Choroid plexus epithelial cell (primary cell): ENCODE measurements around the gene RHOB.

ENCODE experiments used
- DNase-seq: peaks from one replicate; pipeline ENCODE4 v3.0.0-alpha.2; 2010; ENCODE audit warnings: low read depth
- H3K4me3 ChIP-seq: 2 replicates; pipeline ENCODE4 v1.5.1; 2011; ENCODE audit warnings: low read depth, mild to moderate bottlenecking, control low read depth, low read length, moderate library complexity
- CTCF ChIP-seq: conservative IDR thresholded peaks from 2 replicates; pipeline ENCODE4 v1.5.1; 2011; ENCODE audit warnings: low read depth, mild to moderate bottlenecking, control low read depth, inconsistent platforms, low read length, moderate library complexity

Gene RHOB

GRCh38 chr2:20476481-20476880 lies 29.6 kb downstream of the RHOB start:
- no peak overlapping the region for H3K4me3 ChIP-seq
- no peak for DNase-seq
- TF ChIP-seq CTCF, result no peak

DNA sequence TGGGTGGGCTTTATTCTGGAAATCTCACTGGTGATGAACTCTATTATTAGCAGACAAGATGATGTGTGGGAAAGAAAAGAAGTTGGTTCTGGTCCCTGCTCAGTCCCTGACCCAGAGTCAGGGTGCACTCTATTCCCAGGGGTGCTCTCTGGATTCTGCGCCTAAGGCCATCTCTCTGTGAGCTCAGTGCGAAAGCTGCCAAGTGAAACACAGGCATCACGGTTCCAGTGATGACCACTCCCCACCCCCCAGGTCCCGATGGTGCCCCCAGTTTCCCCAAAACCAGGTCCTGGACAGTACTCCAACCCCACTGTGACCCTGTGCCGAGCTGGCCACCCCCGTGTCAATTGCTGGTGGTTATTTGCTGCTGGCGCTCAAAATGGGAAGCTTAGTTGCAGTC lies 30.1 kb downstream of the RHOB start:
- no peak for DNase-seq
- no peak for TF ChIP-seq CTCF
- H3K4me3 ChIP-seq, result no peak overlapping the region

DNA sequence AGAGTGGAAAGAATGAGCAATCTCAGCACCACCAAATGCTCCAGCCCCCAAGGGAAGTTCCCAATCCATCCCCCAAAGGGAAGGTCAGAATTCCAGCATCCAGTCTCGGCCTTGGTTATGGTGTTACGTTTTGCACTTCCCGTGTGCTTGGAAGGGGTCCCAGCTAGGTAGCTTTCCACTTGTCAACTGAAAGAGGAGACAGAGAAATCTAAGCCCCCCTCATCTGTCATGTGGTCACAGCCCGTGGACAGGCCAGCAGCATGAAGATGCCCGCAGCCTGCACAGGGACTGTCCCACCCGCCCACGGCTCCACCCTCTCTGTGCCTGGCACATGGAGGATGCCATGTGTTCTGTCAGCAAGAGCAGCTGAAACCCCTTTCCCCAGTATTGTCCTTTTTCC lies 32.1 kb downstream of the RHOB start:
- no peak overlapping the region for H3K4me3 ChIP-seq
- DNase-seq, result no peak
- TF ChIP-seq CTCF, result no peak

DNA sequence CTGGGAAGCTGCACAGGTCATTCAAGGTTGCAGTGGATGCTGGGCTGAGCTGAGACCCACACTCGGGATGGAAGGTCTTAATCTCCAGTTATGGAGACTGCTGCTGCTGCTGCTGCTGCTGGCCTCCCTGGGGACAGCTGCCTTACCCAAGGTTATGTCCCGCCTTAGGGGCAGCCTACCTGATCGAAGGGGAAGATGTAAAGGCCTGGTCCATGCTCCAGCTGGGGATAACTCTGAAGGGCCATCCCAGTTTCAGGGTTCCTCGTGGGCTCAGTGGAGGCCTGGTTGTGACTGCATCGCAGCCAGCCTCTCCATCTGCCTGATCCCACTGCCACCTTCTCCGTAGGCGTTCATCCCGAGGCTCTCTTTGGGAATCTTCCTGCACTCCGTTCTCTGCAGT lies 33.0 kb downstream of the RHOB start:
- no peak overlapping the region for H3K4me3 ChIP-seq
- no peak for TF ChIP-seq CTCF
- DNase-seq, result no peak

GRCh38 chr2:20480913-20481312 lies 34.0 kb downstream of the RHOB start:
- DNase-seq, result no peak
- TF ChIP-seq CTCF, result no peak
- H3K4me3 ChIP-seq, result no peak overlapping the region

- DNase-seq, result no peak
- H3K4me3 ChIP-seq, result no peak overlapping the region
- TF ChIP-seq CTCF, result no peak
Measured at GRCh38 chr2:20481798-20482405, 35.0 kb downstream of the RHOB start.

- no peak overlapping the region for H3K4me3 ChIP-seq
- TF ChIP-seq CTCF, result no peak
Measured at GRCh38 chr2:20482725-20483124, 35.9 kb downstream of the RHOB start.

More at GRCh38 chr2:20482725-20483124, 35.9 kb downstream of the RHOB start:
- DNase-seq, result no peak
